ENCODE data around the gene GPX3.

The GPX3 gene

DNA sequence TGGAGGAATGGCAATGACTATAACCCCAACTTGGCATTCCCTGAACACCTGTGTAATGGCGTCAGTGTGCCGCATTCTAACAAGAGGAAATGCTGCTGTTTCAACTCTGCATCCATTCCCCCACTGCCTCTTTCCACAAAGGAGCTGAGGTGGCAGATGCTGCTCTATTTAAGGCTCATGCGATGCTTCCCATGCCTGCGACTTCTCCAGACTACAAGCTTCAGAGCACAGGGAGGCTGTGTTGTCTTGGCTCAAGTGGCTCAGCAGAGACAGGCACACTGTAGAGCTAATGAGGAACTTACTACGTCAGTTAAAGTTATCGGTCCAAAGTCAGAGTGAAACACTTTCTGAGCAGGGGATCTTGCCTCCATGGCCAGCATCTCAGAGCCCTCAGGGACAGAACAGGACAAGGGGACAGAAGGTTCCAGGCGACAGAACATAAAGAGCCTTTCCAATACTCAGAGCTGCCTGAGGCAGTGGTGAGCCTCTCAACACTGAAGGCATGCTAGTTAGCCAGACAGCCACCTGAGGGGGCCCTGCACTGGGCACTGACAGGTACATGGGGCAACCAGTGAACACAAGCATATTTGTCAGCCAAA lies 38.6 kb downstream of the GPX3 start:
- H3K9me3 ChIP-seq (ENCODE audit: control insufficient read depth, insufficient read depth, low read length), result no peaks in the 10 kb centered on the region
- peaks cover 30% of the 10 kb centered on the region for H3K36me3 ChIP-seq (ENCODE audit: control insufficient read depth, insufficient read depth, low read length)
- H3K27ac ChIP-seq (ENCODE audit: low read depth, low read length), result no peak overlapping the region
- no peak overlapping the region for H3K9ac ChIP-seq (ENCODE audit: low read depth, low read length)
- H3K4me1 ChIP-seq (ENCODE audit: control insufficient read depth, insufficient read depth, low read length), result no peaks in the 10 kb centered on the region
- no peaks in the 10 kb centered on the region for H3K27me3 ChIP-seq (ENCODE audit: control insufficient read depth, insufficient read depth, low read length)
- H3K4me3 ChIP-seq (ENCODE audit: low read depth, low read length), result no peak overlapping the region

DNA sequence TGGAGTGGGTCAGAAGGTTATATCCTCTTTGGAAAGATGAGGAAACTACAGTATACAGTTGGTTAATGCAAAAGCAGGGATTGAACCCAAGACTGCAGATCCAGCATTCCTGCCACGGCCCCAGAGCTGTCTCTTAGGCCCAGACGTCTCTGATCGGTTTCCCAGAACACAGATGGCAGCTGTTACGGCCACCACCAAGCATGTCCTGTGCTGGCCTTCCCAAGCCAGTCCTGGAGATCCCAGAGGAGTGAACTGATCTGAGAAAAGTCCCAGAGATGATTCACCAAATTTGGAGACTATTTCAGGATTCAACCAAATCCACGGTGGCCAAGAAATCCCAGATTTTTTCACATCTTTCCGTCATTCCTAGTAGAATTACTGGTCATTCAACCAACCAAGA lies 40.4 kb downstream of the GPX3 start:
- Histone ChIP-seq H3K9ac (ENCODE audit: low read depth, low read length) (no peak overlapping the region), H3K4me3 (ENCODE audit: low read depth, low read length) (no peak overlapping the region), H3K27me3 (ENCODE audit: control insufficient read depth, insufficient read depth, low read length) (no peaks in the 10 kb centered on the region), H3K4me1 (ENCODE audit: control insufficient read depth, insufficient read depth, low read length) (no peaks in the 10 kb centered on the region), H3K36me3 (ENCODE audit: control insufficient read depth, insufficient read depth, low read length) (peaks cover 30% of the 10 kb centered on the region), H3K27ac (ENCODE audit: low read depth, low read length) (no peak overlapping the region), H3K9me3 (ENCODE audit: control insufficient read depth, insufficient read depth, low read length) (no peaks in the 10 kb centered on the region)

GRCh38 chr5:151062405-151063141 lies 42.2 kb downstream of the GPX3 start:
- Histone ChIP-seq H3K4me3 (ENCODE audit: low read depth, low read length) (no peak overlapping the region), H3K4me1 (ENCODE audit: control insufficient read depth, insufficient read depth, low read length) (no peaks in the 10 kb centered on the region), H3K27ac (ENCODE audit: low read depth, low read length) (no peak overlapping the region), H3K27me3 (ENCODE audit: control insufficient read depth, insufficient read depth, low read length) (no peaks in the 10 kb centered on the region), H3K9ac (ENCODE audit: low read depth, low read length) (no peak overlapping the region), H3K9me3 (ENCODE audit: control insufficient read depth, insufficient read depth, low read length) (no peaks in the 10 kb centered on the region), H3K36me3 (ENCODE audit: control insufficient read depth, insufficient read depth, low read length) (peaks cover 30% of the 10 kb centered on the region)

- Histone ChIP-seq H3K27me3 (ENCODE audit: control insufficient read depth, insufficient read depth, low read length) (no peaks in the 10 kb centered on the region), H3K4me3 (ENCODE audit: low read depth, low read length) (no peak overlapping the region), H3K36me3 (ENCODE audit: control insufficient read depth, insufficient read depth, low read length) (peaks cover 30% of the 10 kb centered on the region), H3K9me3 (ENCODE audit: control insufficient read depth, insufficient read depth, low read length) (no peaks in the 10 kb centered on the region), H3K9ac (ENCODE audit: low read depth, low read length) (no peak overlapping the region), H3K4me1 (ENCODE audit: control insufficient read depth, insufficient read depth, low read length) (no peaks in the 10 kb centered on the region), H3K27ac (ENCODE audit: low read depth, low read length) (no peak overlapping the region)
Measured at GRCh38 chr5:151063142-151063989, 43.0 kb downstream of the GPX3 start.

GRCh38 chr5:151064916-151065499 lies 44.6 kb downstream of the GPX3 start:
- Histone ChIP-seq H3K36me3 (ENCODE audit: control insufficient read depth, insufficient read depth, low read length) (peaks cover 27% of the 10 kb centered on the region), H3K4me1 (ENCODE audit: control insufficient read depth, insufficient read depth, low read length) (no peaks in the 10 kb centered on the region), H3K27ac (ENCODE audit: low read depth, low read length) (no peak overlapping the region), H3K27me3 (ENCODE audit: control insufficient read depth, insufficient read depth, low read length) (no peaks in the 10 kb centered on the region), H3K9me3 (ENCODE audit: control insufficient read depth, insufficient read depth, low read length) (no peaks in the 10 kb centered on the region), H3K4me3 (ENCODE audit: low read depth, low read length) (no peak overlapping the region), H3K9ac (ENCODE audit: low read depth, low read length) (no peak overlapping the region)

- no peaks in the 10 kb centered on the region for H3K27me3 ChIP-seq (ENCODE audit: control insufficient read depth, insufficient read depth, low read length)
- H3K9me3 ChIP-seq (ENCODE audit: control insufficient read depth, insufficient read depth, low read length), result no peaks in the 10 kb centered on the region
- no peak overlapping the region for H3K9ac ChIP-seq (ENCODE audit: low read depth, low read length)
- no peak overlapping the region for H3K27ac ChIP-seq (ENCODE audit: low read depth, low read length)
- no peaks in the 10 kb centered on the region for H3K4me1 ChIP-seq (ENCODE audit: control insufficient read depth, insufficient read depth, low read length)
- no peak overlapping the region for H3K4me3 ChIP-seq (ENCODE audit: low read depth, low read length)
- H3K36me3 ChIP-seq (ENCODE audit: control insufficient read depth, insufficient read depth, low read length), result peaks cover 21% of the 10 kb centered on the region
Measured at GRCh38 chr5:151065609-151066008, 45.2 kb downstream of the GPX3 start.

DNA sequence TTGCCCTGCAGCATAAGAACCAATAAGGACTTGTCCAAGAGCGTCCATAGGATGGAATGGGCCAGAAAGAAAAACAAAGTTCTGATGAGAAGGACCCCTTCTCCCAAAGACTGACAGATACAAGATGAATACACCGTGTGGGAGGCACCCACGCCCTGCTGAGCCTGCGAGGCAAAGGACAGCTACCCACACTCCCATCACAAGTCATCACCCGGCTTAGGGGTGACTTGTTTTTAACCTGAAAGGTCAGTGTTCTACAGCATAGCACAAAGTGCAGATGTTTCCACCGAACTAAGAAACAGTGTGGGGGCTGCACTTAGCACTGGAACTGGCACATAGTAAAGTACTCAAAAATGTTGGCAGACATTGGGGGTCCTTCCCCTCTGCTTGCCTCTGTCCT lies 46.5 kb downstream of the GPX3 start:
- H3K4me1 ChIP-seq (ENCODE audit: control insufficient read depth, insufficient read depth, low read length), result no peaks in the 10 kb centered on the region
- no peak overlapping the region for H3K4me3 ChIP-seq (ENCODE audit: low read depth, low read length)
- no peak overlapping the region for H3K27ac ChIP-seq (ENCODE audit: low read depth, low read length)
- H3K9me3 ChIP-seq (ENCODE audit: control insufficient read depth, insufficient read depth, low read length), result no peaks in the 10 kb centered on the region
- H3K27me3 ChIP-seq (ENCODE audit: control insufficient read depth, insufficient read depth, low read length), result no peaks in the 10 kb centered on the region
- H3K36me3 ChIP-seq (ENCODE audit: control insufficient read depth, insufficient read depth, low read length), result peaks cover 15% of the 10 kb centered on the region
- H3K9ac ChIP-seq (ENCODE audit: low read depth, low read length), result no peak overlapping the region

GRCh38 chr5:151067632-151068432 lies 47.4 kb downstream of the GPX3 start:
- Histone ChIP-seq H3K27ac (ENCODE audit: low read depth, low read length) (no peak overlapping the region), H3K4me1 (ENCODE audit: control insufficient read depth, insufficient read depth, low read length) (no peaks in the 10 kb centered on the region), H3K4me3 (ENCODE audit: low read depth, low read length) (no peak overlapping the region), H3K27me3 (ENCODE audit: control insufficient read depth, insufficient read depth, low read length) (no peaks in the 10 kb centered on the region), H3K36me3 (ENCODE audit: control insufficient read depth, insufficient read depth, low read length) (peaks cover 6% of the 10 kb centered on the region; the same call in 1 of the 2 replicates), H3K9ac (ENCODE audit: low read depth, low read length) (no peak overlapping the region), H3K9me3 (ENCODE audit: control insufficient read depth, insufficient read depth, low read length) (no peaks in the 10 kb centered on the region)

DNA sequence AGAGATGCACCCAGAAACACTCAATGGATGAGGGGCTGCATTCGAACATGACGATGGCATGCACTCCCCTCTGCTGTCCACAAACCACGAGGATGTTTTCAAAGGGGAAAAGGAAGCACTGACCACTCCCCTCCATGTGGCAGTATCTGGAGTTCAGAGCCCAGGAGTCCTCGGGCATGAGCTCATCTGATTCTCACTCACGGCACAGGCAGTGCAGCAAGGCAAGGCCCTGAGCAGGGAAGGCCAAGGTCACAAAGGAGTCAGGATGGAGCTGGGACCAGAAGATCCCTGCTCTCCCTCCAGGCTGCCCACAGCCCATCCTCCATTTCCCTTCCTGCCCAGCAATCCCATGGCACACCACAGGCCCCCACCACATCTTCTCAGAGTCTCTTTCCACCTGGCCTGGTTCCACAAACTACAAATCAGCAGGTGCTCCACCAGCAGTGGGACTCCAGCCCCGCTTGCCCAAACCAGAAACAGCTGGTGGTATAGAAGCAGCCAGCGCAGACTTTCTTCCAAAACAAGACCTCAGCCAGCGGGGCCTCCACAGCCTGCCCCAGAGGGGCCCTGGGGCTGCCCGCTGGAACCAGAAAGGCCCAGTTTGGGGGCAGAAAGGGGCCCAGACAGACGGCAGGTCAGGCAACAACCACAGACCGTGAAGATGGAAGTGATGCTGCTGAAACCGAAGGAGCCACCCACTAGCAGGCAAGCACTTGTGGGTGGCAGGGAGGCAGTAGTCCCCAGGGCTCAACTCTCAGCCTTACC lies 48.2 kb downstream of the GPX3 start:
- H3K9ac ChIP-seq (ENCODE audit: low read depth, low read length), result no peak overlapping the region
- H3K36me3 ChIP-seq (ENCODE audit: control insufficient read depth, insufficient read depth, low read length), result no peaks in the 10 kb centered on the region
- no peak overlapping the region for H3K27ac ChIP-seq (ENCODE audit: low read depth, low read length)
- no peaks in the 10 kb centered on the region for H3K4me1 ChIP-seq (ENCODE audit: control insufficient read depth, insufficient read depth, low read length)
- H3K27me3 ChIP-seq (ENCODE audit: control insufficient read depth, insufficient read depth, low read length), result no peaks in the 10 kb centered on the region
- no peaks in the 10 kb centered on the region for H3K9me3 ChIP-seq (ENCODE audit: control insufficient read depth, insufficient read depth, low read length)
- H3K4me3 ChIP-seq (ENCODE audit: low read depth, low read length), result no peak overlapping the region

GRCh38 chr5:151070449-151070848 lies 50.1 kb downstream of the GPX3 start:
- Histone ChIP-seq H3K27ac (ENCODE audit: low read depth, low read length) (no peak overlapping the region), H3K27me3 (ENCODE audit: control insufficient read depth, insufficient read depth, low read length) (no peaks in the 10 kb centered on the region), H3K4me1 (ENCODE audit: control insufficient read depth, insufficient read depth, low read length) (no peaks in the 10 kb centered on the region), H3K4me3 (ENCODE audit: low read depth, low read length) (no peak overlapping the region), H3K36me3 (ENCODE audit: control insufficient read depth, insufficient read depth, low read length) (no peaks in the 10 kb centered on the region), H3K9ac (ENCODE audit: low read depth, low read length) (no peak overlapping the region), H3K9me3 (ENCODE audit: control insufficient read depth, insufficient read depth, low read length) (no peaks in the 10 kb centered on the region)
